ENCODE measurements around the gene DNAJC5. TPM values are rescaled to one million over a fixed set of nuclear protein-coding genes. Genes with fewer than 3 reads are reported as not detected.
A peak's percentile ranks its signal among the peaks of the same experiment; 100 is the strongest.

DNAJC5 gene
- total RNA-seq, 6 donors from 2014 or later, result 44.6 to 66.0 (median 60.7) TPM

- DNase-seq, result peak in 1 of 2 donors; percentile 86
- H3K27ac ChIP-seq, result no peak overlapping the region
- TF ChIP-seq CTCF (IDR thresholded peaks at IDR 0.05) (no peak), POLR2AphosphoS5 (IDR thresholded peaks at IDR 0.05) (no peak), EP300 (IDR thresholded peaks at IDR 0.05) (no peak)
- WGBS, 2 donors, result 95 to 96% methylated on average over 31 to 60 of the region's 61 CpGs
- peaks cover 4 to 5% (median 4%) of the 10 kb centered on the region in 4 donors for H3K4me1 ChIP-seq
- H3K27me3 ChIP-seq, result no peaks in the 10 kb centered on the region
- H3K9me3 ChIP-seq, result peaks cover 0 to 13% (median 0%) of the 10 kb centered on the region in 4 donors
- H3K36me3 ChIP-seq, result peaks cover 0 to 65% (median 49%) of the 10 kb centered on the region in 4 donors
- ATAC-seq (ENCODE audit: low FRiP score in 2 of 2), result no peak
- H3K4me3 ChIP-seq, result no peak overlapping the region
Measured at GRCh38 chr20:63962426-63963347, 67.8 kb downstream of the DNAJC5 start.

- DNase-seq (peak in 1 of 2 donors; percentile 82), ATAC-seq (ENCODE audit: low FRiP score in 2 of 2) (no peak)
- 96 to 100% methylated on average over 18 to 27 of the region's 27 CpGs for whole genome bisulfite sequencing, 2 donors
- H3K4me3 ChIP-seq, result no peak overlapping the region
- H3K36me3 ChIP-seq, result peaks cover 0 to 65% (median 49%) of the 10 kb centered on the region in 4 donors
- no peaks in the 10 kb centered on the region for H3K27me3 ChIP-seq
- H3K4me1 ChIP-seq, result peaks cover under 1 to 1% (median under 1%) of the 10 kb centered on the region in 4 donors
- H3K9me3 ChIP-seq, result peaks cover 0 to 13% (median 0%) of the 10 kb centered on the region in 4 donors
- H3K27ac ChIP-seq, result no peak overlapping the region
- TF ChIP-seq EP300 (IDR thresholded peaks at IDR 0.05), result no peak
- TF ChIP-seq CTCF (IDR thresholded peaks at IDR 0.05), result no peak
- no peak for TF ChIP-seq POLR2AphosphoS5 (IDR thresholded peaks at IDR 0.05)
- no peak for TF ChIP-seq POLR2A (IDR thresholded peaks at IDR 0.05)
Measured at GRCh38 chr20:63963348-63963741, 68.4 kb downstream of the DNAJC5 start.

- 97% methylated on average over 11 to 16 of the region's 16 CpGs for WGBS, 2 donors
- H3K36me3 ChIP-seq, result peaks cover 0 to 62% (median 48%) of the 10 kb centered on the region in 4 donors
- no peaks in the 10 kb centered on the region for H3K27me3 ChIP-seq
- H3K9me3 ChIP-seq, result peaks cover 0 to 13% (median 0%) of the 10 kb centered on the region in 4 donors
- no peak for ATAC-seq (ENCODE audit: low FRiP score in 2 of 2)
- TF ChIP-seq POLR2A (IDR thresholded peaks at IDR 0.05), result no peak
- no peak for TF ChIP-seq CTCF (IDR thresholded peaks at IDR 0.05)
- TF ChIP-seq EP300 (IDR thresholded peaks at IDR 0.05), result no peak
- no peak for TF ChIP-seq POLR2AphosphoS5 (IDR thresholded peaks at IDR 0.05)
- peaks cover 5 to 6% (median 5%) of the 10 kb centered on the region in 4 donors for H3K4me1 ChIP-seq
- peak in 1 of 2 donors; percentile 75 for DNase-seq
- no peak overlapping the region for H3K27ac ChIP-seq
- H3K4me3 ChIP-seq, result no peak overlapping the region
Measured at GRCh38 chr20:63963784-63964301, 68.9 kb downstream of the DNAJC5 start.

- H3K27me3 ChIP-seq, result no peaks in the 10 kb centered on the region
- ATAC-seq (ENCODE audit: low FRiP score in 2 of 2) (no peak), DNase-seq (peak in 1 of 2 donors; percentile 77)
- peaks cover 0 to 56% (median 44%) of the 10 kb centered on the region in 4 donors for H3K36me3 ChIP-seq
- peaks cover 0 to 13% (median 0%) of the 10 kb centered on the region in 4 donors for H3K9me3 ChIP-seq
- WGBS, 2 donors, result 94 to 96% methylated on average over 11 to 16 of the region's 16 CpGs
- H3K4me3 ChIP-seq, result no peak overlapping the region
- no peak overlapping the region for H3K27ac ChIP-seq
- TF ChIP-seq EP300 (IDR thresholded peaks at IDR 0.05) (no peak), CTCF (IDR thresholded peaks at IDR 0.05) (no peak), POLR2AphosphoS5 (IDR thresholded peaks at IDR 0.05) (no peak), POLR2A (IDR thresholded peaks at IDR 0.05) (no peak)
- peaks cover 8 to 12% (median 9%) of the 10 kb centered on the region in 4 donors for H3K4me1 ChIP-seq
Measured at GRCh38 chr20:63964412-63964811, 69.5 kb downstream of the DNAJC5 start.

All from upper lobe of left lung (tissue), 6 donors.